GM12873 (cell line): ENCODE data around the gene USH2A.

Source experiments
- CTCF ChIP-seq: IDR thresholded peaks from 2 replicates; pipeline ENCODE4 v1.5.1; 2012; ENCODE audit warnings: low read depth, mild to moderate bottlenecking, moderate library complexity, low read length, control low read depth; ENCODE audit not compliant: insufficient read depth; ENCODE audit errors: missing control alignments

Gene USH2A

GRCh38 chr1:215665215-215665614, 758.0 kb downstream of the USH2A start:
- TF ChIP-seq CTCF: no peak

- TF ChIP-seq CTCF: no peak
These were observed 762.2 kb downstream of the USH2A start for GRCh38 chr1:215661033-215661432.

- TF ChIP-seq CTCF: no peak
These were observed 763.0 kb downstream of the USH2A start for GRCh38 chr1:215660259-215660658.

- TF ChIP-seq CTCF: no peak
These were observed 766.2 kb downstream of the USH2A start for GRCh38 chr1:215657047-215657446.

- TF ChIP-seq CTCF: no peak
These were observed 770.9 kb downstream of the USH2A start for GRCh38 chr1:215652371-215652770.

GRCh38 chr1:215651867-215652266, 771.4 kb downstream of the USH2A start:
- no peak for TF ChIP-seq CTCF

- no peak for TF ChIP-seq CTCF
These were observed 772.6 kb downstream of the USH2A start for GRCh38 chr1:215650446-215651149.
